ENCODE data around the gene CD96.

DNA sequence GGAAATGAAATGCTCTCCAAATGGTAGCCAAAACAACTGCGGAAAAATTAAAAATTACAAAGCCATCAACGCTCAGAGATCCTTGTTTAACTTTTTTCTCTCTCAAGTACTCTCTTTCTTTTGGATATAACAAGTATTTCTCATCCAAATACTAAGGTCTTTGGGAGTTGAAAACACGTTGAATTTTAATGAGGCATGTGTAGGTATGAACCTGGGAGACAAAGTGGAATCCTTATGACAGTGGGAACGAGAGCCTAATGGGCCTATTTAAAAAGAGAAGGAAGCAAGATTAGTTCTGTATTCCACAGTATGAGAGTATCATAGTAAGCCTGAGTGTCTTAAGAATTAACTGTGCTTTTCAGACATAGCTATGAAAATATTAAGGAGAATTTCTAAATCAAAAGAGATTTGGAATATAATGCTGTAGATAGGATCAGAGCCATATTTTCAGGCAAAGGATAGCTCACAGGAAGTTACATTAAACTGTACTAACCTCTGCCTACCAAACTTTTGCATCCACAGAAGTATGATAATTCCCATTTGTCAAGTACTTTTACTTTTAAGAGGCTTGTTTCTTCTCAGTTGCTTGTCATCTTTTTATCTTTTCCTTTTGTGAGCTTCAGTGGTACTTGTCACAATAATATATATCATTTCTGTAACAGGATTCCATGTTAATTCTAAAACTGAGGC lies 759 bp downstream of the CD96 start:
- TF ChIP-seq, protein P1, sequence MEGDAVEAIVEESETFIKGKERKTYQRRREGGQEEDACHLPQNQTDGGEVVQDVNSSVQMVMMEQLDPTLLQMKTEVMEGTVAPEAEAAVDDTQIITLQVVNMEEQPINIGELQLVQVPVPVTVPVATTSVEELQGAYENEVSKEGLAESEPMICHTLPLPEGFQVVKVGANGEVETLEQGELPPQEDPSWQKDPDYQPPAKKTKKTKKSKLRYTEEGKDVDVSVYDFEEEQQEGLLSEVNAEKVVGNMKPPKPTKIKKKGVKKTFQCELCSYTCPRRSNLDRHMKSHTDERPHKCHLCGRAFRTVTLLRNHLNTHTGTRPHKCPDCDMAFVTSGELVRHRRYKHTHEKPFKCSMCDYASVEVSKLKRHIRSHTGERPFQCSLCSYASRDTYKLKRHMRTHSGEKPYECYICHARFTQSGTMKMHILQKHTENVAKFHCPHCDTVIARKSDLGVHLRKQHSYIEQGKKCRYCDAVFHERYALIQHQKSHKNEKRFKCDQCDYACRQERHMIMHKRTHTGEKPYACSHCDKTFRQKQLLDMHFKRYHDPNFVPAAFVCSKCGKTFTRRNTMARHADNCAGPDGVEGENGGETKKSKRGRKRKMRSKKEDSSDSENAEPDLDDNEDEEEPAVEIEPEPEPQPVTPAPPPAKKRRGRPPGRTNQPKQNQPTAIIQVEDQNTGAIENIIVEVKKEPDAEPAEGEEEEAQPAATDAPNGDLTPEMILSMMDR (IDR thresholded peaks at IDR 0.05), result no peak
- TF ChIP-seq POLR2A (IDR thresholded peaks at IDR 0.05), result no peak
